D341Med (cell line): Measurements from ENCODE around the gene FAM170B.

Experiments
- DNase-seq: peaks from one replicate; pipeline ENCODE4 v3.0.0; 2012; ENCODE audit warnings: low spot score

FAM170B gene

DNA sequence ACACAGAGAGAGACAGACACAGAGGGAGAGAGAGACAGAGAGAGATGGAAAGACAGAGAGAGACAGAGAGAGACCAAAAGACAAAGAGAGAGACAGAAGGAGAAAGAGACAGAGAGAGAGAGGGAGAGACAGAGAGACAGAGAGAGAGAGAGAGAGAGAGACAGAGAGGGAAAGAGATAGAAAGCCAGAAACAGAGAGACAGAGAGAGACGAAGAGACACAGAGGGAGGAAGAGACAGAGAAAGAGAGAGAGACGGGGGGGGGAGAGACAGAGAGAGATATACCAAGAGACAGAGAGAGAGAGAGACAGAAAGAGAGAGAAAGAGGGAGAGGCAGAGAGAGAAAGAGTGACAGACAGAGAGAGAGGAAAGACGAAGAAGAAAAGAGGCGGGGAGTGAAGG lies 28.7 kb downstream of the FAM170B start:
- DNase-seq = no peak

DNA sequence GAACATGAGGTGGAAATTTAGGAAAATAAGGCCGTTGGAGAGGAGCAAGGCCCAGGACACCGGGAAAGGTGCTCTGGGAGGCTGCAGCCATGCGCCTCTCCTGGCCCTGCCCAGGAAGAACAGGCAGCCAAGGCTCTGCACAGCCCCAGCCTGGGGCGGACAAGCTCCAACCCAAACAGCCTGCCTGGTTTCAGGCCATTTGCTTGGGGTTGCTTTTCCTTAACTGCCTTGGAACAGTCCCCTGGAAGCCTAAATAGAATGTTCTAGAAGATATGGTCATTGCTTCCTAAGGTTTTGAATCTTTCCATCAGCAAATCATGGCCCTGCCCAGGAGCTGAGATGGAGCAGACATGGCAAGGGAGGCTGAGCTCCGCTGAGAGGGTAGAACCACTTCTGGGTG lies 29.5 kb downstream of the FAM170B start:
- no peak for DNase-seq

- DNase-seq = no peak
Measured at GRCh38 chr10:49103761-49104160, 30.1 kb downstream of the FAM170B start.

- no peak for DNase-seq
Measured at GRCh38 chr10:49099046-49099445, 34.8 kb downstream of the FAM170B start.

DNA sequence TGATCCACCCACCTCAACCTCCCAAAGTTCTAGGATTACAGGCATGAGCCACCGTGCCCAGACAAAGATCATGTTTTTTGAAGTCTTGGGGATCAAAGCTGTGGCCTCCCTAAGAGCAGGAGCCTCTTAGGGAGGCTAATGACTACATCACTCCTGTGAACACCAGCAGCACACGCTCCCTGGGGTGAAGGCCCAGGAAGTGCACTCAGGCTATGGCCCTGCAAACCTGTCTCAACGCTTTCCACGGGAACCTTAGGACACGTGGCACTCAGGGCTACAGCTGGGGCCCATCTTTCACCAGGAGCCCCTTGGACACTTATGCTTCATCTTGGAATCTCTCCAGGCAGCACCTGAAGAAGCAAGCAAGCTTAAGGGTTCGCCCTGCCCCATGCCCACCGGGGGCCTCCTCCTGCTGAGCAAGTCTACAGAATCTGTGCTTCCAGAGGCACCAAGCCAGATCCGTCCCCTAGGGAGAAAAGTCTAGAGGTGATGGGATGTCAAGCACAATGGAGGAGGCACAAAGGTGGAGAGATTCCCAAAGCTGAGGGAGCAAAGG lies 36.9 kb downstream of the FAM170B start:
- no peak for DNase-seq

DNA sequence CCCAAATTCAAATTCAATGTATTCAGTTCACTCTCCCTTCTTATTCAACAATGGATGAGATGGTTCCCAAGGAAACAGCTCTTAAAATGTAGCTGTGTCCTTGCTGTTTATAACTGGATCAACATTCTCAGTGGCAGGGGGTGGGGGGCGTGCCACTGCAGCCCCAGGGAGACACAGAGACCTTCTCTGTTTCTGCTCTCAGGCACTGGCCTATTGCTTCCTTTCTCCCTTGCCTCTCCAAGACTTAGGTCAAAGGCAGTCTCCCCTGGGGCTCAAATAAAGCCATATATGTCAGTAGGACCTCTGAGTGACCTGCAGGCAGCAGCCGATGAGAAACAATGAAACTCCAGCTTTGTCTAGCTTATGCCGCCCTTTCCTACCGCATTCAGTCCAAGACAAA lies 39.2 kb downstream of the FAM170B start:
- DNase-seq = no peak

- no peak for DNase-seq
Measured at GRCh38 chr10:49093922-49094321, 39.9 kb downstream of the FAM170B start.

DNA sequence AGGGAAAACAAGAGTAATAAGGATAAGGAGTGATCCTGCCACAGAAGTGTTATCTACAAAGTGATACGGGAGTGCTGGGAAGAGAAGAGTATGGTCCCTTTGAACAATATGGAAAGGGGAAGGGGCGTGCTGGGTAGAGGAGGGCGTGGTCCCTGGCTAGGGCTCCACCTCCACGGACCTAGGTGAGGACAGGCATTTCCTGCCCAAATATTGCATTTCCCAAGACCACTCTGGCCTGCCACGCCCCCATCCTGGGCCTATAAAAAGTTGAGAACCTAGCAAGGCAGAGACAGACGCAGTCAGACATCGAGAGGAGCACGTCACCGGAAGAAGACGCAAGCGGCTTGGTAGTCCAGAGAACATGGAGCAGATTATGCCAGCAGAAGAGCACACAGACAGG lies 41.3 kb downstream of the FAM170B start:
- no peak for DNase-seq

DNA sequence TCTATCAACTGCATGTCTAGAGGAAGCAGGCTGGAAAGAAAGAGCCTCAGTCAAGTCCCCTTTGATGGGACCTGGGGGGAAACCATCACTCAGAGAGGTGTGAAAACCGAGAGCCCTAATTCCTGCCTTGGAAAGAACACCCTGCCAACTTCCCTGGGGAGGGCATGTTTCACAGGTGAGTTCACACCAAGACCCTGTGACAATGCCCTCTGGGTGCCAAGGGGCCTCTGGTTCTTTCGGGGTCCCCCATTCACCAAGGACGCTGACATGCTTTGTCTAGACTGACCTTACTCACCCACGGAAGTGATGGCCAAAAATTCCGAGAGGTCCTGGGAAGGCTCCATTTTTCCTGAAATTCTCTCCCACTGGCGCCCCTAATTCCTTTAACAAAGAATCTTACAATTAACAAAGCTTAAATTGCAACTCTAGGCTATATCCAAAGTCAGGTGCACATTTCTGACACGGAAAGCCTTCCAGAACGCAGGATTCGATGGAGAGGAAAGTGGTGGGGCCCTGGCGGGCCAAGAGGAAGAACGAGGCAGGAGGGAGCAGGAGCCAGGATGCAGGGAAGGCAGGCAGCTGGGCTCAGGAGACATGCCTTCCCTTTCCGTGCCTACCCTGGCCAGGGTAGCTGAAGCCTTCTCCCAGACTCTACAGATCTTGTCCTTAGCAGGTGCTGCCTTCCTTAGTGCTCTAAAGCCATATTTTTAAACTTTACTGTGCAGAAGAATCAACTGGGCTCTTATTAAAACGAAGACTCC lies 42.2 kb downstream of the FAM170B start:
- DNase-seq = no peak

DNA sequence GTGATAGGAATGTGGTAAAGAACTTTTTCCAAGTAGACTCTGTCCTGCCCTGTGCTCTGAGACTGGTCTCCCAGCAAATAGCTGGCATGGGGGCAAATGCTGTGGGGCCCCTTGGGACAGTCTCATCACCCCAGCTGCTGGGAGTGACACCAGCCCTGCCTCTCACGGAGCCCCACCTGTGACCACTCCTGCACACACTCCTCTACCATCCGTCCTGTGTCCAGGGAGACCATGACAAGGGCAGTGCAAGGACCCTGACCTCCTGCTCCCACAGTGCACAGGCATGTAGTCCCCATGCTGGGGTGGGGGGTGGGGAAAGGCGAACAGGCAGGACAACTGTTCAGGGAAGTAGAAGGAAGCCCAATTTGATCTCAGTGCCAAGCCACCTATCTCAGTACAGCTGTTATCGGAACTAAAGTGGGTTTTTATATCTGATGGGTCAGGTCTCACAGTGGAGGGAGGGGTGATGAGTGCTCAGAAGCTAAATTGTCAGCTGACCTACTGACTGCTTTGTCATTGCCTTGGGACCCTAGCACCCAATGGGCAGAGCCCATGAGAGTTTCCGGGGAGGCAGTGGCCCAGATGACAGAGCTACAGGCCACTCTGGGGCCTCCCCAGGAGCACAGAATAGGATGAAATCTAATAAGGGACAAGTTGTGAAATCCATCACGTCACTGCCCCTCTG lies 43.0 kb downstream of the FAM170B start:
- no peak for DNase-seq

DNA sequence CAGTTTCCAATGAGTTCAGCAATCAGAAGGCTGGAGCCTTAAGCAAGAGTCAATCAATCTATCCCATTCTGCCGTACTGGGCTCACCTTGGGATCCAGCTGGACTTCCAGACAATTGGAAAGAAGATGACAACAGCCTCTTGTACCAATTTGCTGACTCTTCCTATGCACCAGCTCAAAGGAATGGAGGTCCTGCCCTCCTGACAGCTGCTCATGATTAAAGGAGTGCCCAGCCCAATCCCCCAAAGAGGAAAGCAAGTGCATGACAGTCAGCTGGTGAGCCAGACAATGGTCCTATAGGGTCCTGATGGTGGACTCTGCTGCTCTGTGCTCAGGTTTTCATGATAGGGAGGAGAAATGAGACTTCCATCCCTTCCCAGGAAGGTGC lies 43.6 kb downstream of the FAM170B start:
- no peak for DNase-seq

DNA sequence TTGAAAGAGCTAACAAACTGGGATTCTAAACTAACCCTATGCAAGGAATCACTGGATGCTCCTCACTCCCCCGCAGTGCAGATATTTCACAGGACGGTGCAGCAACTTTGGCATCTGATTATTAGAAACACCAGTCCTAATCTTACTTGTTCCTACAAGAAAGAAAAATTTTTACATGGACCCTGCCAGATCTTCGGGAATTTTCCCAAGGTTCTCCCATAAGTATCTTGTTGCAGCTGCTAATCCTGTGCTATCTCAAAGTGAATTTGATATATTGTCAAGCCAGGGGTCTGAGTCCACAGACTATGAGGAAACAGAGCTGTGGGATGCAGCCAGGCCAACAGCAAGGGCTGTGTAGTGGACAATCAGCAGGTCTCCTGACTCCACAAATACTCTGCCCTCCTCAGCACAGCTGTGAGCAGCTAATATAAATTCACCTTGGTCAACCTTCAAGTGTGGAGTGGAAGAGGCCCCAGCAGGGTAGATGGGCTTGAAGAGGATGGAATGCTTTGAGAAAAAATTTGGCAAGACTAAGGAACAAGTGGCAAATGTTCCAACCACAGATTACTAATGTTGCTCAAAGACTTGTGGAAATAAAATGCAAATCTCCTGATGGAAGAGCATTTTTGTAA lies 44.1 kb downstream of the FAM170B start:
- no peak for DNase-seq

DNA sequence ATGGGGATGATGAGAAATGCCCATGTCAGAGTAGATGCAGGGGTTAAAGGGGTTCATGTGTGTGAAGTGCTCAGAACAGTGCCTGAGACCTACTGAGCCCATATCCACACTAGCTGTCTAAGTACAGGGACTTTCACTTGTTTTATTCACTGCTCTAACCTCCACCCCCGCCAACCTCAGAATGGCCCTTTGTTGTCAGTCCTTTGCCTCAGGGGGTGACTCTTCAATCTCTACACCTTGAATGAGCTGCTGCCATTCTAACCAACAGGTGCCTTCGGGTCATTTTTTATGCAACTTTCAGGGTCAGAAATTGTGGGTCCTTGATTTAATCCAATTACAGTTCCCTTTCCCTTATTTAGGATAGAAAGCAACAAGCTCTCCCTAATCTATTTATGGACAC lies 44.7 kb downstream of the FAM170B start:
- DNase-seq = no peak

DNA sequence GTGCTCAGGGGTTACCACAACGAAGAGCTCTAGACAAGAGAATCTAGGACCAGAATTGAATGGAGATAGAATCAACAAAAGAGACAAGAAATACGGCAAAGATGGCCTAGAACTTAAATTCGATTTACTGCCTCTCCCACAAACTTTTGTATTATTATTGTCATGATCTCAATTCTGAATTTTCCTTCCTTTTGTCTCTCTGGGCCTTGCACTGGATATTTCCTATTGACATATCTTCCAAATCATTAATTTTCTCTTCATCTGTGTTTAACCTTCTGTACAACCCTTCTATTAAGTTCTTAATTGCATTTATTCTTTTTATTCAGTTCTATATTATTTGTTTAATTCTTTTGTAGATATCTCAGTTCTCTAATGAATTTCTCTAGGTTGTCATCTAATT lies 46.9 kb downstream of the FAM170B start:
- no peak for DNase-seq

DNA sequence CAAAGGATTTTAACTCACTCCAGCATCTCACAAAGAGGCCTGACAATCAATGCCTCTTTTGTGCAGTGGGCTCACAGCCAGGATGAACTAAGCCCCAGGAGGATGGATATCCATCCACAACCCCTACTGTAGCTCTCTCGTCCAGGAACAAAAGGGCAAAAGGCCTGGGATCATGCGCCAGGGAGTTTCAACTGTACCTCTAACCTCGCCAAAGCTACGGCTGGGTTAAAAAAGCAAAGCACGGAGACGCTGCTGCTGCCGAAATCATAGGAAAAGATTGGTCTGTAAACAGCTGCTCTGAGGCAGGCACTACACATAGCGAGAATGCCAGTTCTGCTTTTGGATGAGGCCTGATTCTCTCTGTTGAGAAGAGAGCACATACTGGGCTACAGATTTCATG lies 50.6 kb downstream of the FAM170B start:
- no peak for DNase-seq

DNA sequence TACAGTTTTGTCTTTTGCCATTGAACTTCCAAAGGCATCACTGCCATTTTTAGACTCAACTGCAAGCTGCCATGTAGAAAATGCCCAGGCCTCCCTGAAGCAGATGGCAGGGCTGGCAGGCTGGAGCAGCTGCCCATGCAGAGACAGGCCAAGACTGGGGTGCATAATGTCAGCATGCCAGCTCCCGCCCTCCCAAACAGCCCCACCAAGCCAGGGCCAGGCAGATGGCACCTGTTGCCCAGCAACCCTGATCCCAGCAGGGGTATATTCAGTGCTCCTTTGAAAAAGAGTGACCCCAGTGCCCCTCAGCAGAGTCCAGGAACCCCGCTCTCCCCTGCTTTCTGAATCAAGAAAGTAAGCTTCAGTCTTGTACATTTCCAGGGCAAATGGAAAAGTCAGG lies 51.1 kb downstream of the FAM170B start:
- DNase-seq = no peak

GRCh38 chr10:49081547-49082275 lies 52.1 kb downstream of the FAM170B start:
- DNase-seq = no peak
